ENCODE results near the gene AIG1.
"Not testable (repeated sequence)": the region's sequence is repeated elsewhere in the genome, so short reads cannot be mapped to it uniquely, and the experiment has no call there.

Gene AIG1

DNA sequence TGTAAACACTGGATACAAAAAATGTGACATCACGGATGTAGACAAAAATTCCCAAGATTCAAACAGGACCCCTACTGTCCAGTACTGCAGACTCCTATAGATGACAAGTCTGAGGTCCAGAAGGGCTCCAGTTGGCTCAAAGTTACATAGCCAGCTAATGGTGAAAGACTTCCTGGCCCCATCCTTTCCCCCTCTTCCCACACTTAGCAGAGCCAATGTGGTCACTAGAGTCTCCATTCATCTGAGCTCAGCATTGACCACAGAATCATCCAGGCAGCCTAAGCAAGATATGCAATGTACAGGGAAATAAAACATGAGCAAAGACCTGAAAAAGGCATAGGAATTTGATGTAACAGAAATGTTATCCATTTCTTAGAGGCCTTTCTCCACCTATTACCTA, 209.3 kb downstream of the AIG1 start:
- DNase-seq (ENCODE audit: low read depth) = peak; percentile 7

DNA sequence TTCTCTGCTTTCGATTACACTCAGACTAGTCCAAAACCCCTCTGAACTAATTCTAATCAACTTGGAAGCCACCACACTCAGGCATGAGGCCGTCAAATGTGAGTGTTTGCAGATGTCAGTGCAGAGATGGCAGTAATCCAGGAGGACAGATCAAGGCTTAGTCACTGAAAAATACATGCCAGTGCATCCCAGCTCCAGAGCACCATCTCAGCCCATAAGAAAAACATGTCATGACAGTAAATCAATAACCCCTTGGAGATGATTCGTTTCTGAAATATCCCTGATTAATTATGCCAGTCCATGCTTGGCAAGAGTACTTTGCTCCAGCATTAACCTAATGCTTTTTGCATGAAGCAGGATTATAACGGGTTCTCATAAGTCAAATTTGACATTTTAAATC, 210.3 kb downstream of the AIG1 start:
- DNase-seq (ENCODE audit: low read depth) = peak; percentile 76

DNA sequence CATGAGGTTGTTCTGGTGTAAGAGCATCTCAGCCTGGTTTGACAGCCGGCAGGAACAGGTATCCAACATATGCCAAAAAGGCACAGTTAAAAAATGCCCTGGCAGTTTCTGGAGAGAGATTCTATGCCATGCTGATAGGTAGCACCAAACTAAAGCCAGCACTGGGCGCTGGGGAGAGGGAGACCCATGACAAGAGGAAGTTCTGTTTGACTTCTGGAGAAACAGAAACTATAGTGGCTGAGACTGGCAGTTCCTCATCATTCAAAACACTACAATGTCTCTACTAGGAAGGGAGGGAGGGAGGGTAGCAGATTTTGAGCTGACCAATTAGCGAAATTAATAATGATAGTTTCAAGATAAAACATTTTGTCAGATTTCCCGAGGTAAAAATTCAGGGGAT, 215.7 kb downstream of the AIG1 start:
- DNase-seq (ENCODE audit: low read depth) = no peak

DNA sequence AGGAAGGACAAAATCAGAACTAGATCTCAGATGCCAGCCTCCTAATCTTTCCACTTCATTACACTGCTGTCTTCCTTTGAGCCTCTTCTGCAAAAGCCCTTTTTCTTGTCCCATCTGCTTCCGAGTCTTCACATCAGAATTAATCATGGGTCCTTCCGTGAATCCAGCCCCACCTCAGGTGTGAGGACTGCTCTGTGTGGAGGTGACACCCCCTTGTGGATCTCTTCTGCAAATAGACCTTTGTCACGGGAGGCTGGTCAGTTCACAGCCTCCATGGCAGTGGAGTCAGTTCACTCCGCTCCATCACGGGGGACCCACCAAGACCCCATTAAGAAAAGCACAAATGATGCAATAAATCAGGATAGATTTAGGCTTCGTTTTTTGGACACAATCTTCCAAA, 218.7 kb downstream of the AIG1 start:
- peak; percentile 14 for DNase-seq (ENCODE audit: low read depth)

DNA sequence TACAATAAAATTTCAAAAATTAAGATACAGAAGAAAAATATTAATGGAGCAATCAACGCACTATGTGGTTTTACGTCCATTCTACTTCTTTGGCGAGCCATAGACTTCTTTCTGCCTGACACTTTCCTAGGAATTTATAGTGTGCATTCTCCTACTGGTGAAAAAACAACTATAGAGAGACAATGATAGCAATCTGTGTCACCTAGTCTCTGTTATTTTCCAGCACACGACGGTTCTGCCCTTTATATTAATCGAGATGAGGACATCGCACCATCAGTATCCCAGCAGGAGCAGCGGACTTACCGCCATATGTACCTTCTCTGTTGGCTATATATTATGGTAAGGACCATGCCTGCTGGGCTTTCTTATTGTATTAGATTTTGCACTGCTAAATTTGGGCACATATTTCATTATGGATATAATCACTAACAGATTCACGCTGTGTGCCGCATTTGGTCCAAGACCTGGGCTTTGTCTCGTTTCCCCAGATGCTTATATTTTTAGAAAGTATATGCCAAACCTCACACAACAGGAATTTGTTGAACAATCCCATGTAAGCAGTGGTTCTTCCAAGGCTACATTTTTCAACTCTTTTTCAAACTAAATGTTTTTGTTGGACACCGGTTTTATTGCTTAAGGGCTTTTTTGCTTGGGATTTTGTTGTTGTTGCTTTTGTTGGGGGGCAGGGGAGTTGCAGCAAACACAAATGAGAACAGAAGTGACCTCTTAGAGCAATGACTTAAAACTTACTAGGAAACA, 223.4 kb downstream of the AIG1 start:
- DNase-seq (ENCODE audit: low read depth) = peak; percentile 86

DNA sequence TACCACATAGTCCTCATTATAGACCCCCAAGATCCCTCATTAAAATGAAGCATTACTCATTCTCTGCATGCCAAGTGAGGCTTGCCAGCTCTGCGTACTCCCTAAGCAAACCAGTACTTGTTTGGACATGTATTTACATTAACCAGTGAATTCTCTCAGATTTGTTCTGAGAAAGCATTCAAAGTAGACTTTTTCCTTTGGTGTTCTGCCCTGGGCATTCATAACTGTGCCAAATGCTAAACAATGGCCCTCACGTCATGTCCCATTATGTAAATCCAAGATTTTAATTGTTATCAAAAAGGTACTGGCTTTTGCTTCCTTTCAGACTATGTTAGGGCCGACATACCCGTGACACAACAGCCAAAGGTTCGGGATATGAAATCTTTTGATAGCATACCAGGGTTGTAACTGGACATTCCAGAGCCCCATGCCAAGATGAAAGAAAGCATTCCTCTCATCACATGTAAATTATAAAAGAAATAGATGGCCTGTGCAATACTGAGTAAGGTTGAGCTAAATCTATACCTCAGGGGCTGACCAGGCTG, 225.6 kb downstream of the AIG1 start:
- no peak for DNase-seq (ENCODE audit: low read depth)

DNA sequence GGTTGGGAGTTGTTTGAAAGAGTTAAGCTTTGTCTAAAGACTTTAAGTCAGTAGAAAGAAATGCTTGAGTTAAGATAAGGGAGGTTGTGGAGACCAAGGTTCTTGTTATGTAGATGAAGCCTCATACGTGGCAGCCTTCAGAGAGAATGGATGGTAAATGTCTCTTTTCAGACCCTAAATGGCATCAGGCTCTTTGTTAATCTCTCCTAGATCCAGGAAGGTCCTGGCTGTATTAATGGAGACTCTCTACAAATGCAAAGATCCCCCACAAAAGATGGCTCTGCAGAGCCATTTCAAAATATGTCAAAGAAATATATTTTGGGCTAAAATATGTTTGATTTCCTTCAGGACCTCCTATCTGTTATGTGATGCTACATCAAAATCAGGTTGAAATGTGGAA, 228.2 kb downstream of the AIG1 start:
- DNase-seq (ENCODE audit: low read depth) = no peak

DNA sequence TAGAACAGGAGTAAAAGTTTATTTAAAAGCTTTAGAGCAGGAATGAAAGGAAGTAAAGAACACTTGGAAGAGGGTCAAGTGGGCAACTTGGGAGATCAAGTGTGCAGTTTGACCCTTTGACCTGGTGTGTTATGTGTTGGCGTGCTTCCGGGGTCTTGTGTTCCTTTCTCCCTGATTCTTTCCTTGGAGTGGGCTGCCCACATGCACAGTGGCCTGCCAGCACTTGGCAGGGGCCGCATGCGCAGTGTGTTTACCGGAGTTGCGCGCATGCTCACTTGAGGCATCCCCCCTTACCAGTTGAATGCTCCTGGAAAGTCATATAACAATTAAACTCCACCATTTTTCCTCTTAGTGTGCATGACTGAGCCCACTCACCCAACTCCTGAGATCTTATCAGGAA, 229.5 kb downstream of the AIG1 start:
- DNase-seq (ENCODE audit: low read depth) = no peak

DNA sequence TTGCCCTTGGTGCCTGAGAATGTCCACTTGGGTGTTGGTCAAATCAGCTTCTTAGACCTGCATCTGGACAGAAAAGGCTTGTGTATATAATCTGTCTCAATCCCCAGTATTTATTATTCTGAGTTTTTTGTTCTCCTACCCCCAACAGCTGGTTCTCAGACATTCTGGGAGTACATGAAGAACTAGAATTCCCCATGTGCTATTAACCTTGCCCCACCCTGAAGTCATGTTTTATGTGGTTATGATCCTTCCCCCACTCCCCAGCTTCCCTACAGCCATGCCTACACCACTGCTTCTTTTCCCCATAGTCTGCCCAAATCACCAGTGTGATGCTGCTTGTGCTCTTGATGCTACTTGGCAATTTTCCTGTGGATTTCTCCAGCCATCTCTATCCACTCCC, 232.8 kb downstream of the AIG1 start:
- DNase-seq (ENCODE audit: low read depth) = no peak

DNA sequence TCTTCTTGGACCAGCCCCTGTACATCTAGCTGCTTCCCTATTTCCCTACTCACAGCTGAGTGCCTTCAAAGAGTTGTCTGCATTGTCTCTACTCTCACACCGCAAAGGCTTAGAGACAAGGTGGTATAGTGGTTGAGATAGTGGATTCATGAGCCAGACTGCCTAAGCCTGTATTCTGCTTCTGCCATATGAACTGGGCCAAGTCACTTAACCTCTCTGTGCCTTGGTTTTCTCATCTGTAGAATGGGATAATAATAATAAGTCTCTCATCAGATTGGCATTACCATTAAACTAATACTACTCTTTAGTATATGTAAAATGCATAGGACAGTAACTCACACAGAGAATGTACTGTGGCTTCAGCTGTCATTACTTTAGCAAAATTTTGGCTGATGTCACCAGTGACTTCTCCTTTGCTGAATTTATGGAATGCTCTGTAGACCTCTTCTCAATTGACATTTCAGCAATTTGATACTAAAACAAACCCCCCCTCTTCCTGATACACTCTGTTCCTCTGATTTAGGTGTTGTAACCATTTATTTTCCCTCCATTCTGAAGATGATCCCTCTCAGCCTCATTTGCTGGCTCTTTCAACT, 233.7 kb downstream of the AIG1 start:
- no peak for DNase-seq (ENCODE audit: low read depth)

DNA sequence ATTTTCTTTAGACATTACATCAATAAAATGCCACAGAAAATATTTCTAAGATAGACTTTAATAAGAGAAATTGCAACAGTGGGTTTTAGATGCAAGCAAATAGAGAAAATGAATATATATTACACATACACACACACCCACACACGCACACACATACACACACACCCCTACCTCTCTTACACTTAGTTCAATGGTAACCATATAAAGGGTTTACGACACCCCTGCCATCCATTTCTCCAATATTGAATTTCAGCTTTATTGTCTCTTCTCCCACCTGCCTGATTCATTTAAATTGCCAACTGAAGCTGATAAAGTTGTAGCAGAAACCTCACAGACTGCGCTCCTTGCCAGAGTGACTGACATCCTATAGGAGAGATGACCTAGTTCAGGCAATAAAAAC, 235.2 kb downstream of the AIG1 start:
- no peak for DNase-seq (ENCODE audit: low read depth)

DNA sequence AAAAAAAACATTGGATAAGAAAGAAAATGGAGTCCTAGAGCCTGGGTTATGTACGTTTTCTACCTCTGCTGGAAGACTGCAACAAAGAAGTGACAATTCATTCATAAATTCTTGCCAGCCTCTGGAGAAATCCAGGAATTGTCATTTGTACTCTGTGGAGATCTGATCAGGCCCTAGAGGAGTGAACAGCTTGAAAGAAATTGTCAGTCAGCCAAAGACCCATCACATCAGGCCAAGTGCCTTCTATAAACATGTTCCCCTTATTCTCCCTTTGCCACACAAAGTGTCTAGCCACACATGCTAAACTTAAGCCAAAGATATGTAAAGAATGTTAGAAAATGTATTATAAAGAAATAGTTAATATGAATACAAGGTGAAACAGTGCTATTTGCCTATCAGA, 237.4 kb downstream of the AIG1 start:
- DNase-seq (ENCODE audit: low read depth) = no peak

DNA sequence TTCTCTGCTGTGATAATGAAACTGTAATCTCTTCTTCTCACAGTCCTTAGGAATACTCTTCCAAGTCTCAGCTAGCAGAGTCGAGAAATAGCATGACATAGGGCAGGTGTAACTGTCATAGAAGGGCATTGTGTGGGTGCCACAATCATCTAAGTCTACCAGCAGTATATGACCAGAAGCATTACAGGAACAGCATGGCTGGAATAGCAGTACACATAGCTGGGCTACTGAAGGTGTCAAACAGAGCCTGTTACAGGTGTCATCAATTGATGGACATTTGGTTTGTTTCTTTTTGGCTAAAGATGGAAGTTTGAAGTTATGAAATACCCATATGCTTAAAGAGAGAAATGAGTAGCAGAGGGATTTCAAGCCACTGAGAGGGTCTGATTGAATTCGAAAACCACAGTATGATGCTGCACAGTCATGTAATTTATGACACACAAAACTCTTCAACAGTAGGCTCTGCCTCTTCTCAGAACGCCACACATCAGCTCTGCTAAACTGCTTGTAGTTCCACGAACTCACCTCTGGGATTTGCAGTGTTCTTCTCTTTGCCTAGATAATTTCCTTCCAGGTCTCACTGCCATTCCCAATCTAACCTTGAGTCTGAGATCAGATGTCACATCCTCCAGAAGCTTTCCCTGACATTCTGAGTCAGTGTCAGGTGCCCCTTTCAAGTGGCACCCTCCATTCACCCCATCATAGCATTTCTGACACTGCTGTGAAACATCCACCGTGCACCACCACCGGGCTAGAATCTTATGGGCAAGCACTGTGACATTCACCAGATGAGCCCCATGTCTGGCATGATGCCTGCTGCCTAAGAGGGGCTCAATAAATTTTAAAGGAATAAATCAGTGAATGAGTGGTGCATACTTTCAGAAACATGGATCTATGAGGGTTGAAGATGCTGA, 238.8 kb downstream of the AIG1 start:
- DNase-seq (ENCODE audit: low read depth) = no peak

DNA sequence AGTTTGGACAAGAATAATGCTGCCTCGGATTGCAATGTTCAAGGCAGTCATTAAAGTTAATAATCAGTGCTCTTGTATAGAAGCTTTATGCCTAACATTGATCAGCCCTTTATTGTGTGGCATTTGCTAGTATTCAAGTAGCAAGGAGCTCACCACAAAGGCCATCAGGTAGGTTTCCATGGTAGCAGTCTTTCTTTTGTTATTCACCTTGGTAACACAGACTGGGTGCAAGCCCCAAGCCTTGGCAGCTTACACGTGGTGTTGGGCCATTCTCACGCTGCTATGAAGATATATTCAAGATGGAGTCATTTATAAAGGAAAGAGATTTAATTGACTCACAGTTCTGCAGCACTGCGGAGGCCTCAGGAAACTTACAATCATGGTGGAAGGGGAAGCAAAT, 240.5 kb downstream of the AIG1 start:
- no peak for DNase-seq (ENCODE audit: low read depth)

DNA sequence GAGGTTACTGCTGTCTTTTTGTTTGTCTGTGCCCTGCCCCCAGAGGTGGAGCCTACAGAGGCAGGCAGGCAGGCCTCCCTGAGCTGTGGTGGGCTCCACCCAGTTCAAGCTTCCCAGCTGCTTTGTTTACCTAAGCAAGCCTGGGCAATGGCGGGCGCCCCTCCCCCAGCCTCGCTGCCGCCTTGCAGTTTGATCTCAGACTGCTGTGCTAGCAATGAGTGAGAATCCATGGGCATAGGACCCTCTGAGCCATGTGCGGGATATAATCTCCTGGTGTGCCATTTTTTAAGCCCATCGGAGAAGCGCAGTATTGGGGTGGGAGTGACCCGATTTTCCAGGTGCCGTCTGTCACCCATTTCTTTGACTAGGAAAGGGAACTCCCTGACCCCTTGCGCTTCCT, 247.1 kb downstream of the AIG1 start:
- not testable (repeated sequence) for DNase-seq (ENCODE audit: low read depth)

DNA sequence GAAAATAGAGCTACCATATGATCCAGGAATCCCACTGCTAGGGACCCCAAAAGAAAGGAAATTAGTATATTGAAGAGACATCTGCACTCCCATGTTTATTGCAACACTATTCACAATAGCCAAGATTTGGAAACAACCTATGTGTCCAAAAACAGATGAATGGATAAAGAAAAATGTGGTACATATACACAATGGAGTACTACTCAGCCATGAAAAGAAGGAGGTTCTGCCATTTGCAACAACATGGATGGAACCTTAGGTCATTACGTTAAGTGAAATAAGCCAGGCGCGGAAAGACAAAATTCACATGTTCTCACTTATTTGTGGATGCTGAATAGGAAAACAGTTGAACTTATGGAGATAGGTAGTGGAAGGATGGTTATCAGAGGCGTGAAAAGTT, 252.5 kb downstream of the AIG1 start:
- no peak for DNase-seq (ENCODE audit: low read depth)

DNA sequence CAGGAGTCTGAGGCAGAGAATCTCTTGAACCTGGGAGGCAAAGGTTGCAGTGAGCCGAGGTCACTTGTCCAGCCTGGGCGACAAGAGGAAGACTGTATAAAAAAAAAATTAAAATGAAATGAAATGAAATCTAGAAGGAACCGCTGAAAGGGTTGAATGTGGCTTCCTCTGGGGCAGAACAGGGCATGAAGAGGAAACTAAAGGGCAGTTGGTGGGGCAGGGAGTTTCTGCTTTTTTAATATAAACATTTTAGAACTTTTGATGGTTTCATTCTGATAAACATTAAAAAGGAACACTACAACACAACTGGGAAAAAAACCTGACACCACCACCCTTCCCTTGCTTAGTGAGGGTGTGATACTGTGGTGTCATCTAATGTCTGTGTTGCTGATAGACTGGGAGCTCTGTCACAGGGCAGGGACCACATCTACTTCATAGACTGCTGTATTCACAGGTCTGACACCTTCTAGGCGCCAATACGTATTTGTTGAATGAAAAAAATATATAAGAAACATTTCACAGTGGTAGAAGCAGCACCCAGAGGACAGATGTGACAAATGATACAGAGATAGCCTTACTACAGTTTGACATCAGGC, 260.9 kb downstream of the AIG1 start:
- no peak for DNase-seq (ENCODE audit: low read depth)

DNA sequence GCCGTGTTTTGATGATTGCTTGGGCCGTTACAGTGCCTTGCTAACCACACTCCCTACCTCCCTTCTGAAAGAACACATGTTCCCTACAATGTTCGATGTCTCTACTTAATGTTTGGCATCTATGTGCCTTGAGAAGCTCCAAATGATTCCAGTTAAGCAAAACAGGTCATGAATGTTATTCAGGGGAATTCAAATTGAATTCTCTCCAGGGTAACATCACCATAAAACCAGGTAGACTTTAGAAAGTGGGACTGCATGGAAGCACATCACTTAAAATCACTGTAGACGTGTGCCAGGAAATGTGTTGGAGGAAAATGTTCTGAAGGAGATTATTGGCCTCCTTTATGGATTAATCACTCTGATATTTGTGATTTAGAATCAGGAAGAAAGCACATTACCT, 261.7 kb downstream of the AIG1 start:
- DNase-seq (ENCODE audit: low read depth) = no peak

DNA sequence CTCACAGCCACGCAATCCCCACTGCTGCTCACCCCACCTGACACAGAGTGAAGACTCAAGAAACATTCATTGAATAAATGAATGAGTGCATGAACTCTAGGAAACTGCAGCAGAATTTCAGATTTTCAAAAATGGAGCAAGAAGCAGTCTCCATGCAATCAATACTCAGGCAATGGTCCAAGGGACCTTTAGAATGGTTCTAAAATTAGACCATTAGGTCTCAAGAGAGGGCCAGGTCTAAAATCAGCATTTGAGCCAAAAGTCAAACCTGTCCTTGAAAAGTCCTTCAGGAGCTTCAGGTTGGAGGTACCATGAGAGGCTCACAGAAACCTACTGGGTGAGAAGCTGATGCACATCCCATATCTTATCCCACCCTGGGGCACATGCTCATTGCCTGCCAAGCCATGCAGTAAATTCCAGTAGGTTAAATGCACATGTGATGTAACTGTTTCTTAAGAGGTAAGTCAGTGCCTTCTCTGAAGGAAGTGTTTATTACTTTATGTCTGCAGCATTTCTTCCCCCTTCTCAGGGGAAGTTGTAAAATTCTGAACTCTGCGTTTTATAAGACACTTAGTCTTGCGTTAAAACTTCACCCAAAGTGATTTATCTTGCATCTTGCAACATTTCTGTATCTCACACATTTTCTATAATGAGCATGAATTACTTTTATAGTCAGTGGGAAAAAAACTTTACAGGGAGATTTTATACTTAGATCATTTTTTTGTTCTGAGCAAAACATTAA, 263.2 kb downstream of the AIG1 start:
- DNase-seq (ENCODE audit: low read depth) = no peak

DNA sequence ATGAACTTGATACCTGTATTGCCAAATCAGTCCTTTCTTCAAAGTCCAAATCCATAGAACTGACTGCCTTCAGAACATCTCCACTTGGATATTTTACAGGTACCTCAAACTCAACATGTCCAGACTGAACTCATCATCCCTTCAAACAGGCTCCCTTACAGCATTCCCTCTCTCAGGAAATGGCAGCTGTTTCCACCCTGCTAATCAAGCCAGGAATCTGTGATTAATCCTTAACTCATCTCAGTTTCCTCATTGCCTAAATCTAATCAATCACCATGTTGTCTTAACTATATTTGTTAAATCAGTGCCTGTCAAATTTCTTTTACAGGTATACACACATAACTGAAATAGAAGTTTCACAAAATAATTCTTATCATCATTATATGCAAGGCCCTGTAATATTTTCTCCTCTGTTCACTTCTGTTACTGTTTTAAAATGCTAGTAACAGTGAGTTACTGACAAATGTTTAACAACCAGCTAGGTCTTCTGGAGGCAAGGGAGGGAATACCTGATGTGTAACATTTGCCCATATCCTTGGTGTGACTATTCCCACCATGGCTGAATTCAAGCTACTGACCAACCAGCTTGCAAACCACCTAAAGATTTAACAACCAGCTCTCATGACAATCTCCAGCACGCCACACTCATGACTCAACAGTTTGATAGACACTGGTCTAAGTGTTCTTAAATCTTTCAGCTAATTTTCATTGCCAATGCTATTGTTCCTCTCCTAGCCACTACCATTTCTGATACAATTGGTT, 264.9 kb downstream of the AIG1 start:
- DNase-seq (ENCODE audit: low read depth) = no peak

DNA sequence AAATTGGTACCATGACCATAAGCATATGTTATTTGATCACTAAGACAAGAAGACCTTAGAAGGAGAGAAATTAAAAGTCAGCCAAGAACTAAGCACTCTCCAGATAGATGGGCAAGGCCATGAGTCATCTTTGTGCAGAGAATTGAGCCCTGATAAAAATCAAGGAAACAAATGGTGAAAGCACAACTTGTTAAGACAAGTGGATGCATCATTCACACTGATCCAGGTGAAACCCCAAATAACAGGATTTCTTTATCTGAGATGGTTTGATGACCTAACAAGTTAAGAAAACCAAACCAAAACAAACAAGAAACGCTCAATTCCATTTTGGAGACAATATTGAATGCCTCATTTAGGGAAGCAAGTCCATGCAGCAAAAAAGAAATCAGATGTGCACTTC, 268.2 kb downstream of the AIG1 start:
- no peak for DNase-seq (ENCODE audit: low read depth)

Data from fibroblast of gingiva (primary cell).